Nephron (organoid): ENCODE data around the gene OGFR.

Source experiments
- H3K27ac Mint-ChIP-seq, 3 experiments: 2 replicates each; pipeline ENCODE4 v1.8.0; 2020; ENCODE audit warnings: mixed read lengths in 3 of 3, mild to moderate bottlenecking in 2 of 3, moderate library complexity in 1 of 3
- H3K27me3 Mint-ChIP-seq: 2 replicates; pipeline ENCODE4 v1.8.0; 2021; ENCODE audit warnings: low read depth, mild to moderate bottlenecking, moderate library complexity, mixed read lengths
- H3K36me3 Mint-ChIP-seq: 2 replicates; pipeline ENCODE4 v1.8.0; 2020; ENCODE audit warnings: low read depth, mixed read lengths
- H3K4me1 Mint-ChIP-seq: 2 replicates; pipeline ENCODE4 v1.8.0; 2020; ENCODE audit warnings: mixed read lengths
- H3K4me3 Mint-ChIP-seq, 3 experiments: 2 replicates each; pipeline ENCODE4 v1.8.0; 2020; ENCODE audit warnings: mild to moderate bottlenecking in 3 of 3, mixed read lengths in 3 of 3, moderate library complexity in 2 of 3
- H3K9me3 Mint-ChIP-seq: 2 replicates; pipeline ENCODE4 v1.8.0; 2020; ENCODE audit warnings: mixed read lengths
- TF ChIP-seq, protein P1 (sequence below), 3 experiments: fragments of 200-600 bp; sonication (generic); IDR thresholded peaks; one replicate each; pipeline ENCODE4 v1.5.0; 2021; ENCODE audit warnings: antibody characterized with exemption in 3 of 3; ENCODE audit not compliant: unreplicated experiment in 3 of 3

Gene OGFR

DNA sequence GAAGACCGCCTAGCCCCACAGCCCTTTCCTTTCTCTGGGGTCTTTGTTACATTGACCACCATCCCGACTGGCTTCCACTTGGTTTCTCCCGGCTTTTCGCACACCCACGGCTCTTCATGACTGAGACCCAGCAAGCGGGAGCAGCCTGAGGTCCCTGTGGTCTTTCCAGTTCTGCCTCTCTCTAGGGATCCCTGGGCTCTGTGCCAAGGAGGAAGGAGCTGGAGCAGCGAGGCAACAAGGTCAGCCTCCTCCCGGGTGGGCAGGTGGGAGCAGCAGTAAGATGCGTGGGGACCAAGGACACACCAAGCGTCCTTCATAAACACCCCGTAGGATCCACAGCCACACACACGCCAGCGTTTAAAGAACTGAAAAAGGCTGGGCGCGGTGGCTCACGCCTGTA, 37.9 kb upstream of the OGFR start:
- Mint-ChIP-seq H3K4me3 (no peak overlapping the region), H3K27me3 (peaks cover 18% of the 10 kb centered on the region), H3K9me3 (no peaks in the 10 kb centered on the region), H3K27ac (peak overlapping the region; percentile 58 to 82 (median 76)), H3K36me3 (no peaks in the 10 kb centered on the region), H3K4me1 (peaks cover 28% of the 10 kb centered on the region)
- TF ChIP-seq, protein P1, sequence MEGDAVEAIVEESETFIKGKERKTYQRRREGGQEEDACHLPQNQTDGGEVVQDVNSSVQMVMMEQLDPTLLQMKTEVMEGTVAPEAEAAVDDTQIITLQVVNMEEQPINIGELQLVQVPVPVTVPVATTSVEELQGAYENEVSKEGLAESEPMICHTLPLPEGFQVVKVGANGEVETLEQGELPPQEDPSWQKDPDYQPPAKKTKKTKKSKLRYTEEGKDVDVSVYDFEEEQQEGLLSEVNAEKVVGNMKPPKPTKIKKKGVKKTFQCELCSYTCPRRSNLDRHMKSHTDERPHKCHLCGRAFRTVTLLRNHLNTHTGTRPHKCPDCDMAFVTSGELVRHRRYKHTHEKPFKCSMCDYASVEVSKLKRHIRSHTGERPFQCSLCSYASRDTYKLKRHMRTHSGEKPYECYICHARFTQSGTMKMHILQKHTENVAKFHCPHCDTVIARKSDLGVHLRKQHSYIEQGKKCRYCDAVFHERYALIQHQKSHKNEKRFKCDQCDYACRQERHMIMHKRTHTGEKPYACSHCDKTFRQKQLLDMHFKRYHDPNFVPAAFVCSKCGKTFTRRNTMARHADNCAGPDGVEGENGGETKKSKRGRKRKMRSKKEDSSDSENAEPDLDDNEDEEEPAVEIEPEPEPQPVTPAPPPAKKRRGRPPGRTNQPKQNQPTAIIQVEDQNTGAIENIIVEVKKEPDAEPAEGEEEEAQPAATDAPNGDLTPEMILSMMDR (IDR thresholded peaks at IDR 0.05; ENCODE audit: unreplicated experiment in 3 of 3) = no peak

DNA sequence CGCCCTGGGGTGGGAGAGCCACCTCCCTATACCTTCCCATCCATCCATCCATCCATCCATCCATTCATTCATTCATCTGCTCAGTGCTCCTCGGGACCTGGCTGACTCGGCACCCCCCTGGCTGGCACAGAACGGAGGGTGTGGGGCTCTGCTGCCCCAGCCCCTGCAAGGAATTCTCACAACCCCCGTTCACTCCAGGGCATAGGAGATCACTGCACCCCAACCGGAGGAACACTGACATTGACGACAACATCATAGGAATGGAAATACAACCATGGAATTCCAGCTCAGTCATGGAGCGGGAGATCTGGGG, 36.4 kb upstream of the OGFR start:
- peaks cover 21% of the 10 kb centered on the region for H3K27me3 Mint-ChIP-seq
- H3K4me3 Mint-ChIP-seq = no peak overlapping the region
- H3K27ac Mint-ChIP-seq = peak overlapping the region; percentile 59 to 82 (median 67)
- TF ChIP-seq, protein P1 (IDR thresholded peaks at IDR 0.05; ENCODE audit: unreplicated experiment in 3 of 3) = no peak
- H3K9me3 Mint-ChIP-seq = no peaks in the 10 kb centered on the region
- H3K36me3 Mint-ChIP-seq = no peaks in the 10 kb centered on the region
- H3K4me1 Mint-ChIP-seq = peaks cover 34% of the 10 kb centered on the region

DNA sequence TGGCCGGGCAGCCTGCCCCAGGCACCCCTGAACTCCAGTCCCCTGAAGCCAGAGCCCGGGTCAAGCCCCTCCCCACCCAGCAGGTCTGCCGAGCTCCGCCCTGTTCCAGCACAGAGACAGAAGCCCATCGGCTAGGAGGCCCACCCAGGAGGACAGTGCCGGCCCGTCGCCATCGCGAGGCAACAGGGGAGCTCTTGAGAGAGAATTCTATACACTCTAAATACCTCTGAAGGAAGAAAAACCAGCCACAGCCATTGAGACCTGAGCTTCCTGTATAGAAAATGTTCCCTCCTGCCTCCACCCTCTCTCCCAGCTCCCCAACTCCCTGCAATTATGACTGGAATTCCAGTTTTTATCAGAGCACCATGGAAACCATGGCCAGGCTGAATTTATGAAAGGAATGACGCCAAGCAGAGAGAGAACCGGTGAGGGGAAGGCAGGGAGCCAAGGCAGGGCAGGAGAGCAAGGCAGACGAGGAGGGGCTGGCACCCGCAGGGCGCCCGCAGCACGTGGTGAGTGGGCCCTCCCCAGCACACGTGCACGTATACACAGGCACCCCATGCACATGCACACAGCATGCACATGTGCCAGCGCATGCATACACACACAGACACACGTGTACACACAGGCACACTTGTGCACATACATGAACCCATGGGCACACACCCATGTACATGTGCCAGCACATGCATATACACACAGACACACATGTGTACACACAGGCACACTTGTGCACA, 35.9 kb upstream of the OGFR start:
- H3K27ac Mint-ChIP-seq = peak overlapping the region; percentile 50 to 67 (median 59)
- H3K4me3 Mint-ChIP-seq = peak overlapping the region in 1 of 3 experiments; percentile 17
- peaks cover 26% of the 10 kb centered on the region for H3K27me3 Mint-ChIP-seq
- TF ChIP-seq, protein P1 (IDR thresholded peaks at IDR 0.05; ENCODE audit: unreplicated experiment in 3 of 3) = no peak
- H3K36me3 Mint-ChIP-seq = no peaks in the 10 kb centered on the region
- no peaks in the 10 kb centered on the region for H3K9me3 Mint-ChIP-seq
- peaks cover 38% of the 10 kb centered on the region for H3K4me1 Mint-ChIP-seq

DNA sequence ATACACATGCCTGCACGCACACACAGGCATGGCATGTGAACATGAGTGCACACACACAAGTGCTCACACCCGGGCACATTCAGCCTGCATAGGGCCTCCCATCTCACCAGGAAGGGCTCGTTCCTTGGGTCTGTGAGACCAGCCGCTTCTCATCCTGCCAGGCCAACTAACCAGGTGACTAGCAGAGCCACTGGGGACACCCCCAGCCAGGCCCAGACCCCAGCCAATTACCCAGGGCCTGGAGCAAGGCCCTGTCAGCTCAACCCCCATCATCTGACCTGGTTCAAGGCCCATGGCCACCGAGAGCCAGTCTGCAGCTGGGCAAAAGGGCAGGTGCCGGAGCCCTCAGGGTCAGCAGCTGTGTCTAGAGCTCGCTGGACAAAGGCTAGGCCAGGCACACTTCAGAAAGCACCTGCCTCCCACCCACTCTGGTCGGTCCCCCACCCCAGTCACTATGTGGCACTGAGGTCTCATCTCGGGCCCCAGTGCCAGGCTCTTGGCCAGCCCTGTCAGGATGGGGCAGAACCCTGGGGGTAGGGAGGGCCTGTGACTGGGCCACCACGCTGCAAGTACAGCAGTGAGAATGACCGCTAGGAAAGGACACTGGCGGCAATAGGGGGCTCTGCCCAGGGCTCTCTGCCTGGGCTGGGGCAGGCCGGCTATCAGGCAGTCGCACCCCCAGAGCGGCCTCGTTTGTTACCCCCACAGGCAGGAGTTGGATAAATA, 35.1 kb upstream of the OGFR start:
- H3K4me1 Mint-ChIP-seq = peaks cover 43% of the 10 kb centered on the region
- H3K27me3 Mint-ChIP-seq = peaks cover 26% of the 10 kb centered on the region
- peak overlapping the region in 2 of 3 experiments; percentile 50 to 67 for H3K27ac Mint-ChIP-seq
- TF ChIP-seq, protein P1 (IDR thresholded peaks at IDR 0.05; ENCODE audit: unreplicated experiment in 3 of 3) = no peak
- H3K9me3 Mint-ChIP-seq = no peaks in the 10 kb centered on the region
- H3K4me3 Mint-ChIP-seq = peak overlapping the region in 1 of 3 experiments; percentile 17
- H3K36me3 Mint-ChIP-seq = no peaks in the 10 kb centered on the region

DNA sequence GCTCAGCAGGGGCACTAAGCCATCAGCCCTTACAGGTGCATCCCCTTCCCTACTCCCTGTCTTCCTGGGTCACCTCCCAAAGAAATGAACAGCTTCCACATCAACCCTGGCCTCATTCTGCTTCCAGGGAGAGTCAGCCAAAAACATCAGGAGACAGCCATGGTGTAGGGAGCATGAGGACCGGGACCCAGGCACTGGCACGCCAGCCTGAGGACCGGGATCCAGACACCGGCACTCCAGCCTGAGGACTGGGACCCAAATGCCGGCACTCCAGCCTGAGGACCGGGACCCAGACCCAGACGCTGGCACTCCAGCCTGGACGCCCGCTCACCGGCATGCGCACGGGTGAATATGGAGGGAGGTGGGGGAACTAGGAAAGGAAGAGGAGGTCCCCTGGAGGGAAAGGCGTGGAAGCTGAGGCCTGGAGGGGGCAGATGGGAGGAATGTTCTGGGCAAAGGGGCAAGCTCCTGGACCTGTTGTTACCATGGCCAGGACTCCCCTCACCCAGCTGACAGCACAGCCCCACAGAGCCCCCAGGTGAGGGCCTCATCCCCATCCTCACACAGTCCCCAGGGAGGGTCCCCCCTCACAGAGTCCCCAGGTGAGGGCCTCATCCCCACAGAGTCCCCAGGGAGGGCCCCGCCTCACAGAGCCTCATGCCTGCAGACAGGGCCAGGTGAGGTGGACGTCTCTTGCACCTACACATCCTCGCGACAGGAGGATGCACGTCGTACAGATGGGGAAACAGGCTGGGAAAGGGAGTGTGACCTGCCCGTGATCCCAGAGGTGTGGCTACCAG, 34.3 kb upstream of the OGFR start:
- H3K27ac Mint-ChIP-seq = no peak overlapping the region
- H3K9me3 Mint-ChIP-seq = no peaks in the 10 kb centered on the region
- no peaks in the 10 kb centered on the region for H3K36me3 Mint-ChIP-seq

More for the DNA sequence above, 34.3 kb upstream of the OGFR start:
- H3K4me3 Mint-ChIP-seq = no peak overlapping the region
- TF ChIP-seq, protein P1 (IDR thresholded peaks at IDR 0.05; ENCODE audit: unreplicated experiment in 3 of 3) = no peak
- peaks cover 26% of the 10 kb centered on the region for H3K27me3 Mint-ChIP-seq
- peaks cover 43% of the 10 kb centered on the region for H3K4me1 Mint-ChIP-seq
